Vagina (tissue), 2 donors: Measurements from ENCODE around the gene ATP11C. TPM values are rescaled to one million over a fixed set of nuclear protein-coding genes. Genes with fewer than 3 reads are reported as not detected.

ENCODE experiments used
- DNase-seq, 2 donors: peaks; one replicate each; pipeline ENCODE4 v3.0.0-alpha.2; 2017; ENCODE audit errors: extremely low spot score in 2 of 2
- H3K27ac ChIP-seq: fragments of 200-600 bp; sonication (generic); one replicate; pipeline ENCODE4 v1.5.1; 2019
- H3K27me3 ChIP-seq: fragments of 200-600 bp; sonication (generic); one replicate; pipeline ENCODE4 v1.5.1; 2019
- H3K36me3 ChIP-seq, 2 donors: fragments of 200-600 bp; sonication (generic); one replicate each; pipeline ENCODE4 v1.5.1; 2017 to 2019
- H3K4me1 ChIP-seq: fragments of 200-600 bp; sonication (generic); one replicate; pipeline ENCODE4 v1.5.1; 2019
- H3K4me3 ChIP-seq, 2 donors: fragments of 200-600 bp; sonication (generic); 1 replicate in 1 of 2; 2 replicates in 1 of 2; pipeline ENCODE4 v1.5.1; 2016 to 2019
- H3K9me3 ChIP-seq: fragments of 200-600 bp; sonication (generic); one replicate; pipeline ENCODE4 v1.5.1; 2019
- POLR2A ChIP-seq, 2 donors: fragments of 450-650 bp; IDR thresholded peaks; one replicate each; pipeline ENCODE4 v1.6.1; 2017; ENCODE audit warnings: antibody characterized with exemption in 2 of 2, mild to moderate bottlenecking in 2 of 2, moderate library complexity in 2 of 2
- POLR2AphosphoS5 ChIP-seq, 2 donors: sonication (generic); formaldehyde crosslinking; IDR thresholded peaks; one replicate each; pipeline ENCODE4 v1.9.0; 2017; ENCODE audit warnings: antibody characterized with exemption in 2 of 2, mild to moderate bottlenecking in 2 of 2, low read depth in 1 of 2; ENCODE audit not compliant: insufficient read depth in 1 of 2
- intact Hi-C: fragments of 100-400 bp; cut with DNase I; formaldehyde crosslinking; loops from one replicate; pipeline ENCODE4 v1.15.1; 2023
- total RNA-seq: library from RNA; depleted of rRNA; stranded (reverse); fragments of >200 nt; gene quantifications from one replicate; pipeline ENCODE4 v1.2.3, GENCODE V29; 2016
- TF ChIP-seq, protein P1 (sequence below), 3 experiments: fragments of 450-650 bp in 2 of 3; fragments of 200-600 bp in 1 of 3; sonication (generic) in 1 of 3; IDR thresholded peaks; one replicate each; pipeline ENCODE4 v1.5.1; 2017 to 2019; ENCODE audit warnings: antibody characterized with exemption in 3 of 3, mild to moderate bottlenecking in 2 of 3, moderate library complexity in 2 of 3

Gene ATP11C
- total RNA-seq, 1 donor from 2014 or later: 24.1 TPM

DNA sequence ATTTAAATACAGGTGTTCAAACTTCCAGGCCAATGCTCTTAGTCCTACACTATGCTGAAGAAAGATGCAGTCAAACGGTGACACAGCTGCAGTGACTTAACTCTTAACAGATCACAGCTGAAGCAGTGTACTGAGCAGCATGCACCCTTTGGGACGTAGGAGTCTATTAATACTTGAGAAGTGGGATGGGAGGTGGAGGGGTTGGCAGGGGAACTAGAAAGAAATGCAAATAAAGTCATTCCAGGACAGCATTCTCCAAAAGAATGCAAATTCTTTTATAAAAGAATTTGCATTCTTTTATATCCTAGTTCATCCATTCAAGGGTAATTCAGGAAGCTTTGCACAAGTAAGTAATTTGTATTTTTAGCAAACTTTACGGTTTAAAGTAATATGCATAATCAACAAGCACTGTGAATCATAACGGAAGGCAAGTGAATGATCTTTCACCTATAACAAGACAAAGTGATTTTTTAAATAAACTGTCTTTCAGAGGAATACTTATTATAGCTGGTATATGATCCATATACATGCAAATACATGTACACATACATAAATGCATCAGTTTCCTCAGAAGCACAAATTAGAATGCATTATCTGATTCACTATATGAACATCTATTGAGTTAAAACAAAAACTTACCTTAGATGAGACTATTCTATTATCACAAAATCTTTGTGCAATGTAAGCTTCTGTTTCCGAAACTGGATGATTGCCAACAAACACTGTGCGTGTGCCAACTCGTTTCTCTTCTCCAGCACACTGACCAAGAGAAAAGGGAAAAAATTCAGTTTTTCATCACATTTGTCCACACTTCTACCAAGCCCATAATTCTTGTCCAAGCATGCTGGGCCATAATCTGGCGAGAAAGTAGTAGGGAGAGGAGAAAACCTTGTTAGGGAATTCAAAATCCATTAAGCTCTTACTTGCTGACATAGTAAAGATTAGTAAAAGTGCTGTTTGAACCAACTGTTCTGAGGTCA is 106.5 kb downstream of the ATP11C start:
- intact Hi-C loops: no loop called here
- Histone ChIP-seq H3K4me1 (peaks cover 8% of the 10 kb centered on the region), H3K36me3 (no peaks in the 10 kb centered on the region), H3K9me3 (no peaks in the 10 kb centered on the region), H3K27ac (no peak overlapping the region), H3K27me3 (no peaks in the 10 kb centered on the region), H3K4me3 (no peak overlapping the region)
- no peak for DNase-seq
- no peak for TF ChIP-seq POLR2A (IDR thresholded peaks at IDR 0.05)

DNA sequence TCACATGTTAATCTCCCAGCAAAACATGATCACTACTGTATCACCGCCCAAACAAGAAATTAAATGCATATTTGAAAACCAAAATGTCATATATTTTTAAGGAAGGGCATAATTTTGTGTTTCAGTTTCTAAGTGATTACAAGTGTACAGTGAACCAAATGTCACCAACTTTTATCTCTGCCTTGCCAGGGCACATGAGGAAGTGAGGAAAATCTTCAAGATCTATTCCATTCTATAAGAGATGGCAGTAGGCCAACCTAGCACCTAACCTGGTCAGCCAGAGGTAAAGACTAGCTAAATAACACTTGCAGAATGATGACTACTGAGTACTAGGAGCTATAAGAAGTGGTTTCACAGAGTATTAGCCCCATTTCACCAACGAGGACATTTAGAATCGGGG is 107.2 kb downstream of the ATP11C start:
- no peak for DNase-seq
- no peaks in the 10 kb centered on the region for H3K27me3 ChIP-seq
- H3K4me1 ChIP-seq: peaks cover 8% of the 10 kb centered on the region
- intact Hi-C loops: no loop called here
- H3K36me3 ChIP-seq: no peaks in the 10 kb centered on the region
- no peak for TF ChIP-seq POLR2AphosphoS5 (IDR thresholded peaks at IDR 0.05; ENCODE audit: insufficient read depth in 1 of 2, low read depth in 1 of 2)
- TF ChIP-seq POLR2A (IDR thresholded peaks at IDR 0.05): no peak
- TF ChIP-seq, protein P1, sequence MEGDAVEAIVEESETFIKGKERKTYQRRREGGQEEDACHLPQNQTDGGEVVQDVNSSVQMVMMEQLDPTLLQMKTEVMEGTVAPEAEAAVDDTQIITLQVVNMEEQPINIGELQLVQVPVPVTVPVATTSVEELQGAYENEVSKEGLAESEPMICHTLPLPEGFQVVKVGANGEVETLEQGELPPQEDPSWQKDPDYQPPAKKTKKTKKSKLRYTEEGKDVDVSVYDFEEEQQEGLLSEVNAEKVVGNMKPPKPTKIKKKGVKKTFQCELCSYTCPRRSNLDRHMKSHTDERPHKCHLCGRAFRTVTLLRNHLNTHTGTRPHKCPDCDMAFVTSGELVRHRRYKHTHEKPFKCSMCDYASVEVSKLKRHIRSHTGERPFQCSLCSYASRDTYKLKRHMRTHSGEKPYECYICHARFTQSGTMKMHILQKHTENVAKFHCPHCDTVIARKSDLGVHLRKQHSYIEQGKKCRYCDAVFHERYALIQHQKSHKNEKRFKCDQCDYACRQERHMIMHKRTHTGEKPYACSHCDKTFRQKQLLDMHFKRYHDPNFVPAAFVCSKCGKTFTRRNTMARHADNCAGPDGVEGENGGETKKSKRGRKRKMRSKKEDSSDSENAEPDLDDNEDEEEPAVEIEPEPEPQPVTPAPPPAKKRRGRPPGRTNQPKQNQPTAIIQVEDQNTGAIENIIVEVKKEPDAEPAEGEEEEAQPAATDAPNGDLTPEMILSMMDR (IDR thresholded peaks at IDR 0.05): no peak
- no peak overlapping the region for H3K4me3 ChIP-seq
- no peaks in the 10 kb centered on the region for H3K9me3 ChIP-seq
- H3K27ac ChIP-seq: no peak overlapping the region

DNA sequence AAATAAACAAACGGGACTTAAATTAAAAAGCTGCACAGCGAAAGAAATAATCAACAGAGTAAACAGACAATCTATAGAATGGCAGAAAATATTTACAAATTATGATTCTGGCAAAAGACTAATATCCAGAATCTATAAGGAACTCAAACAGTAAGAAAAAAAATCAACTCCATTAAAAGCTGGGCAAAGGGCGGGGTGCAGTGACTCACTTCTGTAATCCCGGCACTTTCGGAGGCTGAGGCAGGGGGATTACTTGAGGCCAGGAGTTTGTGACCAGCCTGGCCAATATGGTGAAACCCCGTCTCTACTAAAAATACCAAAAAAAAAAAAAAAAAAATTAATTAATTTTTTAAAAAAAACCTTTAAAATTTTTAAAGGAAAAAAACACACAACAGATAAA is 109.0 kb downstream of the ATP11C start:
- Histone ChIP-seq H3K27me3 (no peaks in the 10 kb centered on the region), H3K4me3 (no peak overlapping the region), H3K27ac (no peak overlapping the region), H3K9me3 (no peaks in the 10 kb centered on the region), H3K36me3 (no peaks in the 10 kb centered on the region), H3K4me1 (peaks cover 8% of the 10 kb centered on the region)
- intact Hi-C loops: no loop called here
- TF ChIP-seq POLR2AphosphoS5 (IDR thresholded peaks at IDR 0.05; ENCODE audit: insufficient read depth in 1 of 2, low read depth in 1 of 2) (no peak), POLR2A (IDR thresholded peaks at IDR 0.05) (no peak)
- TF ChIP-seq, protein P1 (IDR thresholded peaks at IDR 0.05): no peak
- no peak for DNase-seq

DNA sequence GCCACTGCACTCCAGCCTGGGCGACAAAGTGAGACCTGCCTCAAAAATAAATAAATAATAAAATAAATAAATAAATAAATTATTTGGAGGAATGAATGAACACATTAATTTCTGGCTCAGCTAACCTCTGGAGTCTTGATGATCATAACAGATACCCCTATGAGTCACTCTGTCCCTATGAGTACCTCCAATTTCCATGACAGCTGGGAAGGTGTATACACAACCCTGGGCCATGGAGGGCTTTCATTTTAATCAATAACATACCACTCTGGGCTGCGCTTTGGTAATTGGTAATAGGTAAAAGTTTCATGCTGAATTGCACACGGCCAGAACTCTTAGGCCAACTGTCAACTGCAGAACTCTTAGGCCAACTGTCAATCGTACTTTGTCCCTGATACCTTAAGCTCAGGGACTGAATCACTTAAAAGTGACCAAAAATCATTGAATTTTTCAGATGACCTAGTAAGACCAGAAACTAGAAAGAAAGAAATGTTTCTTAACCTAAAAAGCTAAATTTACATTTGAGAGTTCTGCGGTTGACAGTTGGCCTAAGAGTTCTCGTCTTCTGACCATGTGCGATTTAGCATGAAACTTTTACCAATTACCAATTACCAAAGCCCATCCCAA is 112.4 kb downstream of the ATP11C start:
- H3K4me1 ChIP-seq: no peaks in the 10 kb centered on the region
- intact Hi-C loops: no loop called here
- H3K9me3 ChIP-seq: no peaks in the 10 kb centered on the region
- H3K27me3 ChIP-seq: no peaks in the 10 kb centered on the region
- TF ChIP-seq POLR2AphosphoS5 (IDR thresholded peaks at IDR 0.05; ENCODE audit: insufficient read depth in 1 of 2, low read depth in 1 of 2) (no peak), POLR2A (IDR thresholded peaks at IDR 0.05) (no peak)
- TF ChIP-seq, protein P1 (IDR thresholded peaks at IDR 0.05): no peak
- no peak for DNase-seq
- no peak overlapping the region for H3K4me3 ChIP-seq
- H3K27ac ChIP-seq: no peak overlapping the region
- no peaks in the 10 kb centered on the region for H3K36me3 ChIP-seq

DNA sequence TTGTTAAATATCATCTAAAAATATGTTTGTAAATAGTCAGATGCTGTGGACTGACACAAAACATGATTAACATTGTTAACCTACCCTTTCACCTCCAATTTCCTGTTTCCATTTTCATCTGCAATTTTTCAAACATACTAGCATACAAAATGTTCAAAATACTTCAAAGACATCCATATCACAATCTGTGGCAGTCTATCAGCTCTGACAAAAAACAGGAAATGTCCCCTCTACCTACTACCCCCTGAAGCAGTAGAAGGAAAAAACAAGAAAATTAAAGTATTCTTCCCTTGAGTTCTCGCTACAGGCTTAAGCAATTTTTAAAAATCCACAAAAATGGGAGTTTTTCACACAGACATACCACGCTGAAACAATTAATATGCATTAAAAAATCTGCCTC is 116.6 kb downstream of the ATP11C start:
- no peak for TF ChIP-seq POLR2AphosphoS5 (IDR thresholded peaks at IDR 0.05; ENCODE audit: insufficient read depth in 1 of 2, low read depth in 1 of 2)
- TF ChIP-seq, protein P1 (IDR thresholded peaks at IDR 0.05): no peak
- TF ChIP-seq POLR2A (IDR thresholded peaks at IDR 0.05): no peak
- H3K36me3 ChIP-seq: no peaks in the 10 kb centered on the region
- no peaks in the 10 kb centered on the region for H3K27me3 ChIP-seq
- no peaks in the 10 kb centered on the region for H3K9me3 ChIP-seq
- H3K27ac ChIP-seq: no peak overlapping the region
- intact Hi-C loops: no loop called here
- H3K4me3 ChIP-seq: no peak overlapping the region
- H3K4me1 ChIP-seq: no peaks in the 10 kb centered on the region
- no peak for DNase-seq
